B cell (primary cell): ENCODE results near the gene EMC10.

ENCODE experiments used
- CTCF ChIP-seq: fragments of 200-600 bp; IDR thresholded peaks from one replicate; pipeline ENCODE4 v1.8.0; 2022; ENCODE audit warnings: antibody characterized with exemption, mild to moderate bottlenecking
- EZH2 ChIP-seq: IDR thresholded peaks from 2 replicates; pipeline ENCODE4 v1.6.1; 2012; ENCODE audit warnings: borderline replicate concordance, low read depth, mild to moderate bottlenecking, moderate library complexity, low read length; ENCODE audit not compliant: insufficient read depth, poor library complexity, severe bottlenecking

GRCh38 chr19:50465000-50465399, 11.3 kb upstream of the EMC10 start:
- TF ChIP-seq CTCF = no peak
- no peak for TF ChIP-seq EZH2
